ENCODE results near the gene IDI1. TPM values are rescaled to one million over a fixed set of nuclear protein-coding genes. Genes with fewer than 3 reads are reported as not detected.

The IDI1 gene
- total and polyA plus RNA-seq, 7 experiments from 2014 or later = 23.4 to 159 (median 34.6) TPM

- H3K36me3 Mint-ChIP-seq = peaks cover 11 to 45% (median 24%) of the 10 kb centered on the region in 5 donors
- no peak overlapping the region for H3K4me3 Mint-ChIP-seq
- ATAC-seq (no peak), DNase-seq (no peak)
- Histone ChIP-seq H3K4me3 (ENCODE audit: low read length) (no peak overlapping the region), H3K36me3 (ENCODE audit: control insufficient read depth in 2 of 3, insufficient read depth in 3 of 3, low read length in 3 of 3) (peaks cover 14 to 92% (median 34%) of the 10 kb centered on the region in 3 experiments), H3K27me3 (ENCODE audit: control insufficient read depth in 2 of 2, insufficient read depth in 2 of 2, low read length in 2 of 2) (no peaks in the 10 kb centered on the region), H3K27ac (ENCODE audit: low read depth, low read length) (no peak overlapping the region), H3K4me1 (ENCODE audit: control insufficient read depth in 2 of 2, insufficient read depth in 2 of 2, low read length in 2 of 2) (no peaks in the 10 kb centered on the region), H3K9me3 (ENCODE audit: control insufficient read depth in 2 of 3, low read length in 3 of 3) (no peaks in the 10 kb centered on the region)
- peak overlapping the region in 1 of 9 donors; percentile 51 for H3K27ac Mint-ChIP-seq
- intact Hi-C loops (cut with micrococcal nuclease) = no loop called here
- no peaks in the 10 kb centered on the region for H3K9me3 Mint-ChIP-seq
- peaks cover 0 to 15% (median 10%) of the 10 kb centered on the region in 7 donors for H3K4me1 Mint-ChIP-seq
- ChIA-PET CTCF (no interaction called here), POLR2A (no interaction called here)
- no peaks in the 10 kb centered on the region for H3K27me3 Mint-ChIP-seq
Measured at GRCh38 chr10:1090696-1091095, 41.8 kb upstream of the IDI1 start.

GRCh38 chr10:1089017-1089689 lies 40.2 kb upstream of the IDI1 start:
- intact Hi-C loops (cut with micrococcal nuclease) = no loop called here
- Mint-ChIP-seq H3K36me3 (peaks cover 11 to 53% (median 28%) of the 10 kb centered on the region in 5 donors), H3K27me3 (no peaks in the 10 kb centered on the region), H3K27ac (peak overlapping the region in 2 of 9 donors; percentile 63 to 65), H3K4me1 (peaks cover 0 to 15% (median 10%) of the 10 kb centered on the region in 7 donors), H3K9me3 (no peaks in the 10 kb centered on the region), H3K4me3 (no peak overlapping the region)
- H3K27ac ChIP-seq (ENCODE audit: low read depth, low read length) = no peak overlapping the region
- no peaks in the 10 kb centered on the region for H3K9me3 ChIP-seq (ENCODE audit: control insufficient read depth in 2 of 3, low read length in 3 of 3)
- ATAC-seq (no peak), DNase-seq (no peak)
- H3K4me1 ChIP-seq (ENCODE audit: control insufficient read depth in 2 of 2, insufficient read depth in 2 of 2, low read length in 2 of 2) = no peaks in the 10 kb centered on the region
- no peak overlapping the region for H3K4me3 ChIP-seq (ENCODE audit: low read length)
- ChIA-PET POLR2A (no interaction called here), CTCF (no interaction called here)
- H3K36me3 ChIP-seq (ENCODE audit: control insufficient read depth in 2 of 3, insufficient read depth in 3 of 3, low read length in 3 of 3) = peaks cover 18 to 92% (median 45%) of the 10 kb centered on the region in 3 experiments
- H3K27me3 ChIP-seq (ENCODE audit: control insufficient read depth in 2 of 2, insufficient read depth in 2 of 2, low read length in 2 of 2) = no peaks in the 10 kb centered on the region

- ATAC-seq (no peak), DNase-seq (no peak)
- H3K27ac ChIP-seq (ENCODE audit: low read depth, low read length) = no peak overlapping the region
- Mint-ChIP-seq H3K9me3 (no peaks in the 10 kb centered on the region), H3K27me3 (no peaks in the 10 kb centered on the region), H3K27ac (peak overlapping the region in 7 of 9 donors; percentile 0 to 67 (median 45)), H3K4me3 (no peak overlapping the region), H3K4me1 (peaks cover 3 to 13% (median 11%) of the 10 kb centered on the region in 7 donors), H3K36me3 (peaks cover 11 to 65% (median 34%) of the 10 kb centered on the region in 5 donors)
- ChIA-PET CTCF (no interaction called here), POLR2A (interaction anchor here (0.7 kb wide), 1 partner anchor 15 kb away, joined by 3 read pairs; no protein-coding TSS in a partner anchor)
- H3K36me3 ChIP-seq (ENCODE audit: control insufficient read depth in 2 of 3, insufficient read depth in 3 of 3, low read length in 3 of 3) = peaks cover 23 to 97% (median 41%) of the 10 kb centered on the region in 3 experiments
- intact Hi-C loops (cut with micrococcal nuclease) = no loop called here
- H3K4me3 ChIP-seq (ENCODE audit: low read length) = no peak overlapping the region
- no peaks in the 10 kb centered on the region for H3K27me3 ChIP-seq (ENCODE audit: control insufficient read depth in 2 of 2, insufficient read depth in 2 of 2, low read length in 2 of 2)
- H3K9me3 ChIP-seq (ENCODE audit: control insufficient read depth in 2 of 3, low read length in 3 of 3) = no peaks in the 10 kb centered on the region
- H3K4me1 ChIP-seq (ENCODE audit: control insufficient read depth in 2 of 2, insufficient read depth in 2 of 2, low read length in 2 of 2) = no peaks in the 10 kb centered on the region
Measured at GRCh38 chr10:1086787-1087186, 37.9 kb upstream of the IDI1 start.

DNA sequence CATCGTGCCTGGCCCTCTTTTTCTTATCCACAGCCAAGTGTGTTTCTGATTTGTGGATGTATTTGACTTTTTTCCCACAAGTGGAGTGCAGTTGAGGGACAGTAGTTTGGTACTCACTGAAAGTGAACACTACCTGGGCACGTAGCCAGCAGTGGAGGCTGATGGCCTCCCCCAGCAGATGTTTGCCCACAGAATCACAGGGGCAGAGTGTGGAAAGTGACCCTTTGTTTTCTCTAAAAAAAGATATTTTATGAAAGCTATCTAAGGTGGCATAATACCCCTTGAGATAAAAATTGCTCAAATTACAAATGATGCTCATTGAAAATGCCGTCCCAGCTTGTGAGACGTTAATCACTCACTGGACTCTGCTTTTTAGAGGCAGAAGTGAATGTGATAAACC lies 36.3 kb upstream of the IDI1 start:
- DNase-seq (no peak), ATAC-seq (no peak)
- H3K9me3 ChIP-seq (ENCODE audit: control insufficient read depth in 2 of 3, low read length in 3 of 3) = no peaks in the 10 kb centered on the region
- peaks cover 3 to 13% (median 10%) of the 10 kb centered on the region in 7 donors for H3K4me1 Mint-ChIP-seq
- no peak overlapping the region for H3K27ac ChIP-seq (ENCODE audit: low read depth, low read length)
- no peaks in the 10 kb centered on the region for H3K4me1 ChIP-seq (ENCODE audit: control insufficient read depth in 2 of 2, insufficient read depth in 2 of 2, low read length in 2 of 2)
- no peaks in the 10 kb centered on the region for H3K27me3 ChIP-seq (ENCODE audit: control insufficient read depth in 2 of 2, insufficient read depth in 2 of 2, low read length in 2 of 2)
- H3K36me3 Mint-ChIP-seq = peaks cover 11 to 64% (median 38%) of the 10 kb centered on the region in 5 donors
- H3K27me3 Mint-ChIP-seq = no peaks in the 10 kb centered on the region
- peaks cover 23 to 91% (median 46%) of the 10 kb centered on the region in 3 experiments for H3K36me3 ChIP-seq (ENCODE audit: control insufficient read depth in 2 of 3, insufficient read depth in 3 of 3, low read length in 3 of 3)
- CTCF ChIA-PET = no interaction called here
- H3K9me3 Mint-ChIP-seq = no peaks in the 10 kb centered on the region
- intact Hi-C loops (cut with micrococcal nuclease) = no loop called here
- H3K4me3 Mint-ChIP-seq = no peak overlapping the region
- no peak overlapping the region for H3K4me3 ChIP-seq (ENCODE audit: low read length)
- POLR2A ChIA-PET = interaction anchor here (0.6 kb wide), 1 partner anchor 958 kb away, joined by 3 read pairs; no protein-coding TSS in a partner anchor
- no peak overlapping the region for H3K27ac Mint-ChIP-seq

GRCh38 chr10:1084011-1084950 lies 35.4 kb upstream of the IDI1 start:
- Histone ChIP-seq H3K27ac (ENCODE audit: low read depth, low read length) (no peak overlapping the region), H3K27me3 (ENCODE audit: control insufficient read depth in 2 of 2, insufficient read depth in 2 of 2, low read length in 2 of 2) (no peaks in the 10 kb centered on the region), H3K4me3 (ENCODE audit: low read length) (no peak overlapping the region), H3K9me3 (ENCODE audit: control insufficient read depth in 2 of 3, low read length in 3 of 3) (no peaks in the 10 kb centered on the region), H3K36me3 (ENCODE audit: control insufficient read depth in 2 of 3, insufficient read depth in 3 of 3, low read length in 3 of 3) (peaks cover 23 to 92% (median 49%) of the 10 kb centered on the region in 3 experiments), H3K4me1 (ENCODE audit: control insufficient read depth in 2 of 2, insufficient read depth in 2 of 2, low read length in 2 of 2) (no peaks in the 10 kb centered on the region)
- peaks cover 3 to 13% (median 8%) of the 10 kb centered on the region in 7 donors for H3K4me1 Mint-ChIP-seq
- intact Hi-C loops (cut with micrococcal nuclease) = no loop called here
- no peak overlapping the region for H3K4me3 Mint-ChIP-seq
- DNase-seq (no peak), ATAC-seq (no peak)
- POLR2A ChIA-PET = no interaction called here
- CTCF ChIA-PET = no interaction called here
- no peaks in the 10 kb centered on the region for H3K27me3 Mint-ChIP-seq
- no peaks in the 10 kb centered on the region for H3K9me3 Mint-ChIP-seq
- peak overlapping the region in 2 of 9 donors; percentile 8 to 67 for H3K27ac Mint-ChIP-seq
- H3K36me3 Mint-ChIP-seq = peaks cover 6 to 68% (median 39%) of the 10 kb centered on the region in 5 donors

DNA sequence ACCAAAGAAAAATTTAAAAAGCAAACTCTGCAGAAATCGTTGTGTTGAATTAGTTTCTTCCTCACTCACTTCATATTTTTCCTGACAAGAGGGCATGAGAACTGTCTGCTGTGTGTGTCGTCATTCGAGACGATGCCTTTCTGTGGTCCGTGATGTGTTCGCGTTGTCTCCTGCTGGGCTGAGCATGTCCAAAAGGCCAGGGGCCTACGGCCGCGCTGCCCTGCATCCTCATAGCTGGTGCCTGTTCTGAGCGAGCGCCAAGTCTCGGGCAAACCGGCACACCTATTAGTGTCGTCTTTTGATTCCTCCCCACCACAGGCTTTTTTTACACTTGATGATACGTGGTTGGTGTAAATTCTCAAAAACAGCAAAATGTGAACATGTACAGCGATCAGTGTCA lies 34.7 kb upstream of the IDI1 start:
- H3K4me3 ChIP-seq (ENCODE audit: low read length) = no peak overlapping the region
- H3K27ac Mint-ChIP-seq = peak overlapping the region in 1 of 9 donors; percentile 67
- CTCF ChIA-PET = no interaction called here
- DNase-seq (no peak), ATAC-seq (no peak)
- H3K4me3 Mint-ChIP-seq = no peak overlapping the region
- intact Hi-C loops (cut with micrococcal nuclease) = no loop called here
- no peaks in the 10 kb centered on the region for H3K4me1 ChIP-seq (ENCODE audit: control insufficient read depth in 2 of 2, insufficient read depth in 2 of 2, low read length in 2 of 2)
- peaks cover 3 to 13% (median 8%) of the 10 kb centered on the region in 7 donors for H3K4me1 Mint-ChIP-seq
- peaks cover 6 to 66% (median 40%) of the 10 kb centered on the region in 5 donors for H3K36me3 Mint-ChIP-seq
- H3K27ac ChIP-seq (ENCODE audit: low read depth, low read length) = no peak overlapping the region
- H3K9me3 Mint-ChIP-seq = no peaks in the 10 kb centered on the region
- H3K27me3 ChIP-seq (ENCODE audit: control insufficient read depth in 2 of 2, insufficient read depth in 2 of 2, low read length in 2 of 2) = no peaks in the 10 kb centered on the region
- H3K27me3 Mint-ChIP-seq = no peaks in the 10 kb centered on the region
- H3K36me3 ChIP-seq (ENCODE audit: control insufficient read depth in 2 of 3, insufficient read depth in 3 of 3, low read length in 3 of 3) = peaks cover 23 to 90% (median 50%) of the 10 kb centered on the region in 3 experiments
- POLR2A ChIA-PET = no interaction called here
- H3K9me3 ChIP-seq (ENCODE audit: control insufficient read depth in 2 of 3, low read length in 3 of 3) = no peaks in the 10 kb centered on the region

Measured in naive thymus-derived CD4-positive, alpha-beta T cell (primary cell).